ENCODE measurements around the gene POLR1F.
A peak's percentile ranks its signal among the peaks of the same experiment; 100 is the strongest.
"Not testable (repeated sequence)": the region's sequence is repeated elsewhere in the genome, so short reads cannot be mapped to it uniquely, and the experiment has no call there.

The POLR1F gene

GRCh38 chr7:19701471-19701870 is 7.4 kb downstream of the POLR1F start:
- Histone ChIP-seq H3K27me3 (ENCODE audit: low read depth) (no peaks in the 10 kb centered on the region), H3K4me1 (peaks cover 6% of the 10 kb centered on the region), H3K4me3 (no peak overlapping the region), H3K9me3 (no peaks in the 10 kb centered on the region), H3K36me3 (replicated peaks) (peaks cover 16% of the 10 kb centered on the region)
- DNase-seq (ENCODE audit: low spot score in 2 of 2): no peak
- in situ Hi-C loops (cut with MboI; ENCODE audit: low sequenced_read_pairs): loop anchor here (25.0 kb wide), 1 partner anchor 886 kb away; no protein-coding TSS in a partner anchor

DNA sequence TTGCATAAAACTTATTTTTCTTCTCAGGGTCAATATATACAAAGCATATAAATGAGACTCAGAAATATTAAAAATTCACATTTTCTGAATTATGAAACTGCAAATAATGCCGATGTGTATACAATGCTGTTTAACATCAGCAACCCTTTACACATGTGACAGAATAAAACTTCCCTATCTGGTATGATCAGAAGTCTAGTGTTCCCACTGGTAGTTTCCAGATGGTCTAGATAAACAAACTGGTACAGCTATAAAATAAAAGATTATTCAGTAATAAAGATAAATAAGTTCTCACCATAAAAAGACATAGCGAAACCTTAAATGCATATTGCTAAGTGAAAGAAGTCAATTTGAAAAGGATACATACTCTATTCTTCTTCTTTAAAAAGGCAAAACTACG is 7.9 kb downstream of the POLR1F start:
- no peaks in the 10 kb centered on the region for H3K9me3 ChIP-seq
- H3K27me3 ChIP-seq (ENCODE audit: low read depth): no peaks in the 10 kb centered on the region
- DNase-seq (ENCODE audit: low spot score in 2 of 2): no peak
- no peak overlapping the region for H3K4me3 ChIP-seq
- peaks cover 2% of the 10 kb centered on the region for H3K4me1 ChIP-seq
- H3K36me3 ChIP-seq (replicated peaks): peaks cover 16% of the 10 kb centered on the region
- in situ Hi-C loops (cut with MboI; ENCODE audit: low sequenced_read_pairs): loop anchor here (25.0 kb wide), 1 partner anchor 886 kb away; no protein-coding TSS in a partner anchor

- Histone ChIP-seq H3K27me3 (ENCODE audit: low read depth) (no peaks in the 10 kb centered on the region), H3K9me3 (no peaks in the 10 kb centered on the region), H3K36me3 (replicated peaks) (peaks cover 16% of the 10 kb centered on the region), H3K4me3 (no peak overlapping the region), H3K4me1 (no peaks in the 10 kb centered on the region)
- DNase-seq (ENCODE audit: low spot score in 2 of 2): no peak
- in situ Hi-C loops (cut with MboI; ENCODE audit: low sequenced_read_pairs): no loop called here
These were observed 10.5 kb downstream of the POLR1F start for GRCh38 chr7:19698331-19698730.

GRCh38 chr7:19696926-19697325 is 11.9 kb downstream of the POLR1F start:
- DNase-seq (ENCODE audit: low spot score in 2 of 2): no peak
- Histone ChIP-seq H3K27me3 (ENCODE audit: low read depth) (no peaks in the 10 kb centered on the region), H3K4me3 (no peak overlapping the region), H3K36me3 (replicated peaks) (peaks cover 16% of the 10 kb centered on the region), H3K9me3 (no peaks in the 10 kb centered on the region), H3K4me1 (no peaks in the 10 kb centered on the region)
- in situ Hi-C loops (cut with MboI; ENCODE audit: low sequenced_read_pairs): no loop called here

DNA sequence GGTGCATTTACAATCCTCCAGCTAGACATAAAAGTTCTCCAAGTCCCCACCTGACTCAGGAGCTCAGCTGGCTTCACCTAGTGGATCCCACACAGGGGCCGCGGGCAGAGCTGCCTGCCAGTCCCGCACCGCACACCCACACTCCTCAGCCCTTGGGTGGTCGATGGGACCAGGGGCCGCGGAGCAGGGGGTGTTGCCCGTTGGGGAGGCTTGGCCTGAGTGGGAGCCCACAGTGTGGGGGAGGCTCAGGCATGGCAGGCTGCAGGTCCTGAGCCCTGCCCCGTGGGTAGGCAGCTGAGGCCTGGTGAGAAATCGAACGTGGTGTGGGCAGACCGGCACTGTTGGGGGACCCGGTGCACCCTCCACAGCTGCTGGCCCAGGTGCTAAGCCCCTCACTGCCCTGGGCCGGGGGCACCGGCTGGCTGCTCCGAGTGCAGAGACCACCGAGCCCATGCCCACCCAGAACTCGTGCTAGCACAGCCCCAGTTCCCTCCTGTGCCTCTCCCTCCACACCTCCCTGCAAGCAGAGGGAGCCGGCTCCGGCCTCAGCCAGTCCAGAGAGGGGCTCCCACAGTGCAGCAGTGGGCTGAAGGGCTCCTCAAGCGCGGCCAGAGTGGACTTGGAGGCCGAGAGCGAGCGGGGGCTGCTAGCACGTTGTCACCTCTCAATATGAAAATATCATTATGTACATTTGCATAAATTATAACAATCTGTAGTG is 16.6 kb downstream of the POLR1F start:
- DNase-seq (ENCODE audit: low spot score in 2 of 2): no peak
- in situ Hi-C loops (cut with MboI; ENCODE audit: low sequenced_read_pairs): no loop called here
- H3K27me3 ChIP-seq (ENCODE audit: low read depth): no peaks in the 10 kb centered on the region
- H3K36me3 ChIP-seq (replicated peaks): peaks cover 4% of the 10 kb centered on the region
- no peaks in the 10 kb centered on the region for H3K9me3 ChIP-seq
- H3K4me1 ChIP-seq: no peaks in the 10 kb centered on the region
- no peak overlapping the region for H3K4me3 ChIP-seq

DNA sequence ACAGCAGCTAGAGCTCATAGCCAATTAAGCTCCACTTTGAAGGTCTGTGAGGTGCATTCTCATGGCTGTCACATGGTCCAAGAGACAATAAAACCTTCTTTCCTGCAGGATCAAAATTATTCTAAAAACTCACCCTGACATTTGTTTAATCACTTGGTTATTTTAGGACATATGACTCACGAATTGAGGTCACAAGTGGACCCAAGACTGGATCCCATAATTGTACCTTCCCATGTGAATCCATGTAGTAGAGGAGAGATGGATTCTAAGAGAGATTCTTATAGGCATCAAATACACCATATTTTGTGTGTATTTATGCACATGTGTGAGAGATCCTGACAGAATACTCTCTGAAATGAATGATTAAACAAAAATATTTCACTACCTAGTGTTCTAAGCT is 18.1 kb downstream of the POLR1F start:
- Histone ChIP-seq H3K27me3 (ENCODE audit: low read depth) (no peaks in the 10 kb centered on the region), H3K9me3 (no peaks in the 10 kb centered on the region), H3K4me3 (no peak overlapping the region), H3K36me3 (replicated peaks) (no peaks in the 10 kb centered on the region), H3K4me1 (no peaks in the 10 kb centered on the region)
- no peak for DNase-seq (ENCODE audit: low spot score in 2 of 2)
- in situ Hi-C loops (cut with MboI; ENCODE audit: low sequenced_read_pairs): no loop called here

DNA sequence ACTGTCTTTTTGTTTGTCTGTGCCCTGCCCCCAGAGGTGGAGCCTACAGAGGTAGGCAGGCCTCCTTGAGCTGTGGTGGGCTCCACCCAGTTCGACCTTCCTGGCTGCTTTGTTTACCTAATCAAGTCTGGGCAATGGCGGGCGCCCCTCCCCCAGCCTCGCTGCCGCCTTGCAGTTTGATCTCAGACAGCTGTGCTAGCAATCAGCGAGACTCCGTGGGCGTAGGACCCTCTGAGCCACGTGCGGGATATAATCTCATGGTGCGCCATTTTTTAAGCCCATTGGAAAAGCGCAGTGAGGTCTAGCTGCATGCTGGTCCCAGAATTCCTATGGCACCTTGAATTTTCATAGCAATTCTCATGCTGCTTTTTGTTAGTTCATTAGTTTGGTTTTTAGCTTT is 19.7 kb downstream of the POLR1F start:
- H3K27me3 ChIP-seq (ENCODE audit: low read depth); in situ Hi-C loops (cut with MboI; ENCODE audit: low sequenced_read_pairs); DNase-seq (ENCODE audit: low spot score in 2 of 2); H3K4me3 ChIP-seq; H3K9me3 ChIP-seq; H3K36me3 ChIP-seq (replicated peaks); H3K4me1 ChIP-seq: not testable (repeated sequence)

- no peak overlapping the region for H3K4me3 ChIP-seq
- no peaks in the 10 kb centered on the region for H3K4me1 ChIP-seq
- no peaks in the 10 kb centered on the region for H3K27me3 ChIP-seq (ENCODE audit: low read depth)
- no peaks in the 10 kb centered on the region for H3K36me3 ChIP-seq (replicated peaks)
- DNase-seq (ENCODE audit: low spot score in 2 of 2): no peak
- in situ Hi-C loops (cut with MboI; ENCODE audit: low sequenced_read_pairs): no loop called here
- no peaks in the 10 kb centered on the region for H3K9me3 ChIP-seq
These were observed 27.2 kb downstream of the POLR1F start for GRCh38 chr7:19681596-19681995.

- in situ Hi-C loops (cut with MboI; ENCODE audit: low sequenced_read_pairs): no loop called here
- H3K27me3 ChIP-seq (ENCODE audit: low read depth): 0 out of 2 replicates have a peak, but pooled peaks cover 3% of the 10 kb centered on the region
- peak in 1 of 2 experiments; percentile 22 for DNase-seq (ENCODE audit: low spot score in 2 of 2)
- no peaks in the 10 kb centered on the region for H3K9me3 ChIP-seq
- H3K4me3 ChIP-seq: no peak overlapping the region
- no peaks in the 10 kb centered on the region for H3K4me1 ChIP-seq
- no peaks in the 10 kb centered on the region for H3K36me3 ChIP-seq (replicated peaks)
These were observed 31.7 kb downstream of the POLR1F start for GRCh38 chr7:19677180-19677579.

GRCh38 chr7:19675816-19676215 is 33.0 kb downstream of the POLR1F start:
- Histone ChIP-seq H3K4me1 (no peaks in the 10 kb centered on the region), H3K27me3 (ENCODE audit: low read depth) (0 out of 2 replicates have a peak, but pooled peaks cover 3% of the 10 kb centered on the region), H3K36me3 (replicated peaks) (no peaks in the 10 kb centered on the region), H3K9me3 (no peaks in the 10 kb centered on the region), H3K4me3 (no peak overlapping the region)
- in situ Hi-C loops (cut with MboI; ENCODE audit: low sequenced_read_pairs): no loop called here
- no peak for DNase-seq (ENCODE audit: low spot score in 2 of 2)

GRCh38 chr7:19674266-19674960 is 34.4 kb downstream of the POLR1F start:
- Histone ChIP-seq H3K9me3 (no peaks in the 10 kb centered on the region), H3K27me3 (ENCODE audit: low read depth) (0 out of 2 replicates have a peak, but pooled peaks cover 3% of the 10 kb centered on the region), H3K36me3 (replicated peaks) (no peaks in the 10 kb centered on the region), H3K4me3 (no peak overlapping the region), H3K4me1 (no peaks in the 10 kb centered on the region)
- in situ Hi-C loops (cut with MboI; ENCODE audit: low sequenced_read_pairs): no loop called here
- no peak for DNase-seq (ENCODE audit: low spot score in 2 of 2)

DNA sequence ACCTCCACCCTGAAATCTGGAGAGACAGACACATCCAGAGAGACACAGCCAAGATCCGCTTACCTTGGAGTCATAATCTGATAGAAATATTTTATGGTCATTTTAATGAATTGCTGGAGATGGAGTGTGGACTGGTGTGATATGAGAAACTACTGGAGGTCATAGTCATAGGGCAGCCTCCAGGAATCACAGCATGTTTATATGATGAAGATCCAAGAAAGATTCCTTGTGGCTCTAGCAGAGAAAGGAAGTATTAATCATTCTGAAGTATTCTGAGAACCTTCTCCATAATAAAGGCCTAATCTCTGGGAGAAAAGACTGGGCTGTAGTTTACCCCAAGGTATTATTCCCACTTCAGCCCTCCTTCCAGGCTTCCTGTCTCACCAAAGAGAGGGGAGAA is 38.0 kb downstream of the POLR1F start:
- H3K4me3 ChIP-seq: no peak overlapping the region
- no peak for DNase-seq (ENCODE audit: low spot score in 2 of 2)
- peaks cover 6% of the 10 kb centered on the region for H3K27me3 ChIP-seq (ENCODE audit: low read depth)
- no peaks in the 10 kb centered on the region for H3K4me1 ChIP-seq
- H3K36me3 ChIP-seq (replicated peaks): no peaks in the 10 kb centered on the region
- in situ Hi-C loops (cut with MboI; ENCODE audit: low sequenced_read_pairs): no loop called here
- H3K9me3 ChIP-seq: no peaks in the 10 kb centered on the region

DNA sequence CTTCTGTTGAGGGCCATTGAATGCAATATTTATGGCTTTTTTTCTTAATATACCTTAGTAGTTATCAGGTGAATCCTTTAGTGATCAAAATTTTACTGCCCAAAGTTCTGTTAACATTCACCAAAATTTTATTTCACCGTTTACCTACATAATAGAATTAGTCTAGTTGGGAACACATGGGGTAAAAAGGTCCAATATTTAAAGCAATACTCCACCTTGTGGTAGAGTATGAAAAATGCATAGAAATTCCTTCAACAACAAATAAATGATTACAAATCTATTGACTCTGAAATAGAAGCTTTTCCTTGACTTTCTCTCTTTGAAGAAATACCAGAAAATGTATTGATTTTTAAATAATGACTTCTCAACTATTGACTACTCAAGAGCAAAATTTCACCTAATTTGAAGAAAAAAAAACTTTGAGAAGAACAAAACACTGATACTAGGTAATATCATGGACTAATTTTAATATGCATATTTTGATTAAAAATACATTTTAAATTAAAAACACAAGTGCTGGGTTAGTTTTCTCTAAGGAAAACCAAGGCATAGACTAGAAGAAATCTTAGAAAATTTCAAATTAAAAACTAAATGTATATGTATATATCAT is 43.3 kb downstream of the POLR1F start:
- in situ Hi-C loops (cut with MboI; ENCODE audit: low sequenced_read_pairs): no loop called here

DNA sequence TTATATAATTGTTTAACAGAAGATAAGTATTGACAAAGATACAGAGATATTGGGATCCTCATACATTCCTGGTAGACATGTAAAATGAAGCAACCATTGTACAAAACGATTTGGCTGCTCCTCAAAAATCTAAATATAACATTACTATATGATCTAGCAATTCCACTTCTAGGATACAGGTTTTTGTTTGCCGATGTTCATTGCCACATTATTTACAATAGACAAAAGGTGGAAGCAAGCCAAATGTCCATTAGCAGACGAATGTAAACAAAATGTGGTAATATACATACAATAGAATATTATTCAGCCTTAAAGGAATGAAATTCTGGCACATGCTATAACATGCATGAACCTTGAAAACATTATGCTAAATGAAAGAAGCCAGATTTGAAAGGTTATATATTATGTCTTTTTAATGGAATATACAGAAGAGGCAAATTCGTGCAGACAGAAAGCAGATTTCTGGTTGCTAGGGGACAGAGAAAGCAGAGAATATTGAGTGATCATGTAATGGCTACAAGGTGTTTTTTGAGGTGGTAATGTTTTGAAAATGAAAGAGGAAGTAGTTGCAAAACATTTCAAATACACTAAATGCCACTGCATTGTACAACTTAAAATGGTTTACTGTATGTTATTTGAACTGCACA is 44.9 kb downstream of the POLR1F start:
- no peaks in the 10 kb centered on the region for H3K36me3 ChIP-seq (replicated peaks)
- DNase-seq (ENCODE audit: low spot score in 2 of 2): no peak
- no peak overlapping the region for H3K4me3 ChIP-seq
- H3K4me1 ChIP-seq: no peaks in the 10 kb centered on the region
- in situ Hi-C loops (cut with MboI; ENCODE audit: low sequenced_read_pairs): no loop called here
- no peaks in the 10 kb centered on the region for H3K9me3 ChIP-seq
- H3K27me3 ChIP-seq (ENCODE audit: low read depth): peaks cover 31% of the 10 kb centered on the region

More for the DNA sequence above, 43.3 kb downstream of the POLR1F start:
- H3K27me3 ChIP-seq (ENCODE audit: low read depth): peaks cover 34% of the 10 kb centered on the region
- H3K36me3 ChIP-seq (replicated peaks): no peaks in the 10 kb centered on the region
- peak in 1 of 2 experiments; percentile 67 for DNase-seq (ENCODE audit: low spot score in 2 of 2)
- no peaks in the 10 kb centered on the region for H3K4me1 ChIP-seq
- no peak overlapping the region for H3K4me3 ChIP-seq
- no peaks in the 10 kb centered on the region for H3K9me3 ChIP-seq

All from HAP-1 (cell line).